DOHH2 (cell line): ENCODE data around the gene PTPN7.
A peak's percentile ranks its signal among the peaks of the same experiment; 100 is the strongest.
"Not testable (repeated sequence)": the region's sequence is repeated elsewhere in the genome, so short reads cannot be mapped to it uniquely, and the experiment has no call there.

Source experiments
- H3F3A ChIP-seq: fragments of 200-600 bp; sonication (generic), shearing (Covaris generic); 2 replicates; pipeline ENCODE4 v1.6.0; 2016; ENCODE audit warnings: antibody characterized with exemption, mild to moderate bottlenecking; ENCODE audit not compliant: control insufficient read depth, insufficient read depth
- H3K27ac ChIP-seq: fragments of 200-600 bp; sonication (generic); 2 replicates; pipeline ENCODE4 v1.5.1; 2014; ENCODE audit warnings: low read depth, mild to moderate bottlenecking, low read length, moderate library complexity
- H3K27me3 ChIP-seq: fragments of 200-600 bp; sonication (generic); 2 replicates; pipeline ENCODE4 v1.6.1; 2014; ENCODE audit warnings: mild to moderate bottlenecking, low read length, mixed read lengths; ENCODE audit not compliant: control insufficient read depth
- H3K36me3 ChIP-seq: fragments of 200-600 bp; sonication (generic); 2 replicates; pipeline ENCODE4 v1.6.1; 2014; ENCODE audit warnings: mild to moderate bottlenecking, low read length, moderate library complexity, mixed read lengths; ENCODE audit not compliant: control insufficient read depth
- H3K4me1 ChIP-seq: fragments of 200-600 bp; sonication (generic); 2 replicates; pipeline ENCODE4 v1.6.1; 2014; ENCODE audit warnings: mild to moderate bottlenecking, low read length, mixed read lengths; ENCODE audit not compliant: control insufficient read depth
- H3K4me2 ChIP-seq: fragments of 200-600 bp; sonication (generic); 2 replicates; pipeline ENCODE4 v1.6.0; 2014; ENCODE audit warnings: mild to moderate bottlenecking, low read length, moderate library complexity
- H3K4me3 ChIP-seq: fragments of 200-600 bp; sonication (generic); 2 replicates; pipeline ENCODE4 v1.5.1; 2014; ENCODE audit warnings: mild to moderate bottlenecking, low read length, mixed read lengths
- H3K79me2 ChIP-seq: fragments of 200-600 bp; sonication (generic); 2 replicates; pipeline ENCODE4 v1.6.1; 2014; ENCODE audit warnings: mild to moderate bottlenecking, low read length, mixed read lengths; ENCODE audit not compliant: control insufficient read depth
- H3K9me2 ChIP-seq: fragments of 200-600 bp; sonication (generic); replicated peaks from 2 replicates; pipeline ENCODE4 v1.6.1; 2014; ENCODE audit warnings: mild to moderate bottlenecking, low read length, mixed read lengths; ENCODE audit not compliant: control insufficient read depth
- H3K9me3 ChIP-seq: fragments of 200-600 bp; sonication (generic); 2 replicates; pipeline ENCODE4 v1.6.1; 2014; ENCODE audit warnings: antibody characterized with exemption, low read length, mixed read lengths; ENCODE audit not compliant: control insufficient read depth, insufficient read depth
- H4K20me1 ChIP-seq: fragments of 200-600 bp; sonication (generic); 2 replicates; pipeline ENCODE4 v1.6.0; 2014; ENCODE audit warnings: low read depth, mild to moderate bottlenecking, antibody characterized with exemption, low read length, moderate library complexity; ENCODE audit not compliant: control insufficient read depth, insufficient read depth
- CTCF ChIP-seq: fragments of 200-600 bp; sonication (generic); IDR thresholded peaks from one replicate; pipeline ENCODE4 v1.5.1; 2014; ENCODE audit warnings: antibody characterized with exemption, mild to moderate bottlenecking, low read depth, low read length; ENCODE audit not compliant: poor library complexity, severe bottlenecking
- EZH2phosphoT487 ChIP-seq: fragments of 200-600 bp; sonication (generic); IDR thresholded peaks from 2 replicates; pipeline ENCODE4 v1.6.1; 2017; ENCODE audit warnings: borderline replicate concordance, mild to moderate bottlenecking, antibody characterized with exemption, low read length, moderate library complexity, mixed read lengths

Gene PTPN7

DNA sequence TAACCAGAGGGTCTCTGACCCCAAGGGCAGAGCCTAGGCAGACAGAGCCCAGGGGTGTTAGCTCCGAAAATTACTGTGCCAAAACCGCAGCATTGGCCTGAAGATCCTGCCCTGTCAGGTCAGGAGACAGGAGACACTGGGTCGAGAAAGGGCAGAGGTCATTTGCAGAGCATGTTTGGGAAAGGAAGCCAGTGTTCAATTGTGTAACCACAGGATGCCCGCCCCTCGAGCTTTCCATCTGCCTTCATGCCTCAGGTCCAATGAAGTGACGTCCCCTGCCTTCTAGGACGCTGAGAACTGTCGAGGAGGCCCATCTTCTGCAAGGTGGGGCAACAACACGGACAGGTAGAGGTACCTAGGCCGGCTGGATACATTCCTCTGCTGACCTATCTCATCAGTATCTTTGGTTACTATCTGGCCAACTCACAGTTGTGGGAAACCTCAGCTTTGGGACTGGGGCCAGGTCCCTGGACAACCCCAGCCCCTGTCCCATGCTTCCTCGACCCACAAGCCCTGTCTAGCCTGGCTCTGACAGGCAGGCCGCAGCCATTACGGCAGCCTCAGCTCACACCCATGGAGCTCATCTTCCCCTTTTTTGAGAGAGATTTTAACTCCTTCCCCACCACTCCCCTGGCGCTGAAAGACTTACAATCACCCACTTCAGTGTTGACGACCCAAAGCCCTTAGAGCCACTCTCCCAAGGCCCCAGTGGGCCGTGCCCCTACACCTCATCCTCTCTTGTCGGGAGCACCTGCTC lies 17.2 kb downstream of the PTPN7 start:
- peaks cover 12% of the 10 kb centered on the region for H4K20me1 ChIP-seq
- peak overlapping the region; percentile 73 for H3K27ac ChIP-seq
- H3K27me3 ChIP-seq = no peaks in the 10 kb centered on the region
- H3K36me3 ChIP-seq = peaks cover 38% of the 10 kb centered on the region
- peak overlapping the region; percentile 97 for H3K4me3 ChIP-seq
- peak overlapping the region; percentile 92 for H3K4me2 ChIP-seq
- peaks cover 15% of the 10 kb centered on the region for H3F3A ChIP-seq
- H3K9me3 ChIP-seq = no peaks in the 10 kb centered on the region
- H3K4me1 ChIP-seq = peaks cover 21% of the 10 kb centered on the region
- peaks cover 63% of the 10 kb centered on the region for H3K79me2 ChIP-seq
- no peaks in the 10 kb centered on the region for H3K9me2 ChIP-seq
- no peak for TF ChIP-seq EZH2phosphoT487
- TF ChIP-seq CTCF = no peak

DNA sequence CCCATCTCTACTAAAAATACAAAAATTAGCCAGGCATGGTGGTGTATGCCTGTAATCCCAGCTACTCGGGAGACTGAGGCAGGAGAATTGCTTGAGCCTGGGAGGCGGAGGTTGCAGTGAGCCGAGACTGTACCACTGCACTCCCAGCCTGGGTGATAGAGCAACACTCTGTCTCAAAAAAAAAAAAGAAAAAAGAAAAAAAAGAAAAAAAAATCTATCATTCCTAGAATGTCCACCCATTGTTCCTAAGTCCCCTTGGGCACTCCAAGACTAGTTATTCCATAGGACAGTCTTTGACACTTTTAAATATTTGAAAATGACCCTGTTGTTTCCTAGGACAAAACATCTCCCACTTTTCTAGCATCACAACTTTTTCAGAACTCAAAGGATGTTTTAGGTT lies 18.9 kb downstream of the PTPN7 start:
- peaks cover 27% of the 10 kb centered on the region for H3K36me3 ChIP-seq
- H3K4me1 ChIP-seq = peaks cover 21% of the 10 kb centered on the region
- H3K9me3 ChIP-seq, H3K27me3 ChIP-seq, H3K4me2 ChIP-seq, H3K4me3 ChIP-seq, H3K9me2 ChIP-seq, H3K27ac ChIP-seq: not testable (repeated sequence)
- peaks cover 15% of the 10 kb centered on the region for H3F3A ChIP-seq
- H3K79me2 ChIP-seq = peaks cover 65% of the 10 kb centered on the region
- H4K20me1 ChIP-seq = peaks cover 12% of the 10 kb centered on the region

GRCh38 chr1:202140833-202141232 lies 19.6 kb downstream of the PTPN7 start:
- Histone ChIP-seq H3K4me2 (no peak overlapping the region), H3K27me3 (no peaks in the 10 kb centered on the region), H3K9me2 (no peaks in the 10 kb centered on the region), H3K36me3 (peaks cover 27% of the 10 kb centered on the region), H3K27ac (no peak overlapping the region), H3K79me2 (peaks cover 65% of the 10 kb centered on the region), H3K9me3 (no peaks in the 10 kb centered on the region), H3F3A (peaks cover 13% of the 10 kb centered on the region), H4K20me1 (peaks cover 12% of the 10 kb centered on the region), H3K4me1 (peaks cover 21% of the 10 kb centered on the region), H3K4me3 (no peak overlapping the region)
- TF ChIP-seq EZH2phosphoT487 = no peak
- no peak for TF ChIP-seq CTCF

DNA sequence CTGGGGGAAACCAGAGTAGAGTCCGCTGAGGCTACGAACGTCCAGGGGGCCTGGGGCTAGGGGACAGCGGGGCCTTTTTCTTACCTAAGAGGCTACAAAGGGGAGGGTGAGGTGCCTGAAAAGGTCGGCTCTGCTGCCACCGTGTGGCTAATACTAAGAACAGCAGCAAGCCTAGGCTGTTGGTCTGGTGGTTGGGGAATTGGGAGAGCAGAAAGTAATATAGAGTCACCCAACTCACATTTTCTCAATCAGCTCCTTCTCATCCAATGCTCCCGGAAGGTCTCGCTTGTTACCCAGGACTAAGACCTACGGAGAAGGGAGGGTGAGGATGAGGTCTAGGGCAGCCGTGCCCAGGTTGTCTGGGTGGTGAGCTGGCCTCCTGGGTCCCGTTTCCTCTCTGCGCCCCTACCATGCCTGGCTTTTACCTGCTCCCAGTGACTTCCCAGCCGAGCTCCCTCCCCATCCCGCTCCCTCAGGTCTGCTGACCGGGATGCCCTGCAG lies 25.1 kb downstream of the PTPN7 start:
- no peak overlapping the region for H3K4me3 ChIP-seq
- no peaks in the 10 kb centered on the region for H3K27me3 ChIP-seq
- H3K36me3 ChIP-seq = peaks cover 32% of the 10 kb centered on the region
- H3K4me2 ChIP-seq = no peak overlapping the region
- peaks cover 6% of the 10 kb centered on the region for H3F3A ChIP-seq
- H4K20me1 ChIP-seq = no peaks in the 10 kb centered on the region
- H3K9me2 ChIP-seq = no peaks in the 10 kb centered on the region
- H3K79me2 ChIP-seq = peaks cover 19% of the 10 kb centered on the region
- peak; percentile 82 for TF ChIP-seq CTCF
- TF ChIP-seq EZH2phosphoT487 = no peak
- no peaks in the 10 kb centered on the region for H3K9me3 ChIP-seq
- no peaks in the 10 kb centered on the region for H3K4me1 ChIP-seq
- no peak overlapping the region for H3K27ac ChIP-seq
